Stimulated activated CD4-positive, alpha-beta T cell treated with anti-CD3 and anti-CD28 coated beads, Interleukin-1b, Interleukin-23, amount 100 ng/mL, for 24 hours (primary cell): ENCODE measurements around the gene KMT2A.
"Not testable (repeated sequence)": the region's sequence is repeated elsewhere in the genome, so short reads cannot be mapped to it uniquely, and the experiment has no call there.

Experiments
- DNase-seq, 4 experiments: peaks; one replicate each; pipeline ENCODE4 v3.0.0-alpha.2; 2020; ENCODE audit warnings: low read depth in 4 of 4, low spot score in 1 of 4

Gene KMT2A

GRCh38 chr11:118435893-118436624 is at the start of gene KMT2A:
Gene KMT2A (plus strand): TSS chr11:118436492. CDS start chr11:118436513, 21 bp downstream.
- peak; percentile 88 to 96 (median 92) for DNase-seq

- no peak for DNase-seq
Measured at GRCh38 chr11:118396097-118396501, 40.2 kb upstream of the KMT2A start.

- DNase-seq = no peak
Measured at GRCh38 chr11:118397448-118397847, 38.8 kb upstream of the KMT2A start.

- DNase-seq = peak in 1 of 4 experiments; percentile 19
Measured at GRCh38 chr11:118398791-118399559, 37.3 kb upstream of the KMT2A start.

- DNase-seq = peak; percentile 82 to 90 (median 86)
Measured at GRCh38 chr11:118401151-118401879, 35.0 kb upstream of the KMT2A start, which contains the start of gene ATP5MG. Gene ATP5MG (plus strand): TSS chr11:118401606. CDS start chr11:118401666, 60 bp downstream.

- no peak for DNase-seq
Measured at GRCh38 chr11:118401880-118402590, 34.3 kb upstream of the KMT2A start.

- not testable (repeated sequence) for DNase-seq
Measured at GRCh38 chr11:118402594-118402993, 33.7 kb upstream of the KMT2A start.

GRCh38 chr11:118406599-118407166 is 29.6 kb upstream of the KMT2A start:
- no peak for DNase-seq

GRCh38 chr11:118410055-118410745 is 26.1 kb upstream of the KMT2A start:
- DNase-seq = no peak

- DNase-seq = no peak
Measured at GRCh38 chr11:118411530-118411929, 24.8 kb upstream of the KMT2A start.

- no peak for DNase-seq
Measured at GRCh38 chr11:118412921-118413320, 23.4 kb upstream of the KMT2A start.

- DNase-seq = no peak
Measured at GRCh38 chr11:118415062-118415738, 21.1 kb upstream of the KMT2A start.

- no peak for DNase-seq
Measured at GRCh38 chr11:118415739-118416068, 20.6 kb upstream of the KMT2A start.

- DNase-seq = not testable (repeated sequence)
Measured at GRCh38 chr11:118416900-118417299, 19.4 kb upstream of the KMT2A start.

GRCh38 chr11:118417801-118418200 is 18.5 kb upstream of the KMT2A start:
- no peak for DNase-seq

GRCh38 chr11:118418766-118419165 is 17.5 kb upstream of the KMT2A start:
- no peak for DNase-seq

GRCh38 chr11:118427707-118428106 is 8.6 kb upstream of the KMT2A start:
- no peak for DNase-seq

- no peak for DNase-seq
Measured at GRCh38 chr11:118430956-118431355, 5.3 kb upstream of the KMT2A start.

GRCh38 chr11:118434123-118434552 is 2.2 kb upstream of the KMT2A start:
- DNase-seq = no peak
